ENCODE data around the gene CDK19.
A peak's percentile ranks its signal among the peaks of the same experiment; 100 is the strongest.

Gene CDK19

GRCh38 chr6:110813338-110814101 is 1.7 kb downstream of the CDK19 start:
- Histone ChIP-seq H3K9me3 (ENCODE audit: control insufficient read depth, low read length) (no peaks in the 10 kb centered on the region), H2BK15ac (ENCODE audit: low read depth, poor library complexity, severe bottlenecking) (no peak overlapping the region), H3K79me1 (replicated peaks; ENCODE audit: low read length, poor library complexity, severe bottlenecking) (peaks cover 7% of the 10 kb centered on the region), H3K4me2 (ENCODE audit: low read length, poor library complexity, severe bottlenecking) (peak overlapping the region; percentile 98), H3K4ac (ENCODE audit: low read depth in 1 of 2, low read length in 2 of 2) (no peak overlapping the region), H4K8ac (ENCODE audit: low read length) (no peak overlapping the region), H3K23ac (ENCODE audit: low read length in 2 of 2) (no peak overlapping the region), H3K27ac (ENCODE audit: low read length, poor library complexity, severe bottlenecking) (no peak overlapping the region), H2BK5ac (ENCODE audit: low read depth, low read length, poor library complexity, severe bottlenecking) (no peak overlapping the region), H3K18ac (ENCODE audit: low read depth in 1 of 2, low read length in 2 of 2) (no peak overlapping the region), H4K91ac (ENCODE audit: low read length) (no peak overlapping the region), H3K4me3 (ENCODE audit: insufficient read depth in 1 of 2, low read depth in 1 of 2, low read length in 2 of 2) (peak overlapping the region in 1 of 2 experiments; percentile 95), H2AK5ac (ENCODE audit: low read length, severe bottlenecking) (no peak overlapping the region), H2BK120ac (ENCODE audit: low read depth, low read length) (no peak overlapping the region), H3K36me3 (ENCODE audit: control insufficient read depth in 1 of 2, insufficient read depth in 2 of 2, low read depth in 1 of 2, low read length in 2 of 2) (no peaks in the 10 kb centered on the region), H3K4me1 (ENCODE audit: control insufficient read depth, insufficient read depth, low read depth, low read length) (peaks cover 7% of the 10 kb centered on the region), H2AFZ (ENCODE audit: low read depth, low read length) (no peak overlapping the region), H3K14ac (ENCODE audit: low read length in 2 of 2) (no peak overlapping the region), H3K9ac (ENCODE audit: low read length) (peak overlapping the region; percentile 97), H3K27me3 (ENCODE audit: control insufficient read depth in 1 of 2, insufficient read depth in 1 of 2, low read length in 2 of 2) (no peaks in the 10 kb centered on the region), H2BK12ac (ENCODE audit: low read length in 2 of 2) (no peak overlapping the region)
- WGBS = 81% methylated on average over 6 of the region's 8 CpGs
- peak; percentile 13 for DNase-seq

DNA sequence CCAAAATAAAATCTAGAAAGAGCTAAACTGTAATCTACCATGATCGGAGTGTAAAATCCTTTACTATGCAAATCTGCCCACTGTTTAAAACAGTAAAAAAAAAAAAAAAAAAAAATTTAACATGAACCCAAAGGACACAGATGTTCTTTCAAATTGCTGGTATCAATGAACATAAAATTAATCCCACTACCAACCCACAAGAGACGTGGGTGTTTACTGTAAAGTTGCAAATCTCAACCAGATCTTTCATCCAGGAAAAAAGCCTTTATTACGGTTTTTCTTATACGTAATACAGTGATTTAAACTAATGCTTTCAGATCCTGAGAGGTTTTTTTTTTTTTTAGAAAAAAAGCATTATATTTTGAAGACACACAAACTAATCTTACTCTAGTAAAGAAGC is 2.5 kb downstream of the CDK19 start:
- WGBS = 97% methylated on average over 2 of the region's 4 CpGs
- Histone ChIP-seq H2AK5ac (ENCODE audit: low read length, severe bottlenecking) (no peak overlapping the region), H3K23ac (ENCODE audit: low read length in 2 of 2) (no peak overlapping the region), H2BK12ac (ENCODE audit: low read length in 2 of 2) (no peak overlapping the region), H3K14ac (ENCODE audit: low read length in 2 of 2) (no peak overlapping the region), H3K36me3 (ENCODE audit: control insufficient read depth in 1 of 2, insufficient read depth in 2 of 2, low read depth in 1 of 2, low read length in 2 of 2) (no peaks in the 10 kb centered on the region), H3K4ac (ENCODE audit: low read depth in 1 of 2, low read length in 2 of 2) (no peak overlapping the region), H2BK15ac (ENCODE audit: low read depth, poor library complexity, severe bottlenecking) (no peak overlapping the region), H3K4me3 (ENCODE audit: insufficient read depth in 1 of 2, low read depth in 1 of 2, low read length in 2 of 2) (no peak overlapping the region), H2AFZ (ENCODE audit: low read depth, low read length) (no peak overlapping the region), H3K27ac (ENCODE audit: low read length, poor library complexity, severe bottlenecking) (no peak overlapping the region), H3K27me3 (ENCODE audit: control insufficient read depth in 1 of 2, insufficient read depth in 1 of 2, low read length in 2 of 2) (no peaks in the 10 kb centered on the region), H3K4me1 (ENCODE audit: control insufficient read depth, insufficient read depth, low read depth, low read length) (peaks cover 7% of the 10 kb centered on the region), H3K18ac (ENCODE audit: low read depth in 1 of 2, low read length in 2 of 2) (no peak overlapping the region), H3K9me3 (ENCODE audit: control insufficient read depth, low read length) (no peaks in the 10 kb centered on the region), H3K4me2 (ENCODE audit: low read length, poor library complexity, severe bottlenecking) (no peak overlapping the region), H2BK5ac (ENCODE audit: low read depth, low read length, poor library complexity, severe bottlenecking) (no peak overlapping the region), H3K79me1 (replicated peaks; ENCODE audit: low read length, poor library complexity, severe bottlenecking) (peaks cover 10% of the 10 kb centered on the region), H2BK120ac (ENCODE audit: low read depth, low read length) (no peak overlapping the region), H4K8ac (ENCODE audit: low read length) (no peak overlapping the region), H4K91ac (ENCODE audit: low read length) (no peak overlapping the region), H3K9ac (ENCODE audit: low read length) (no peak overlapping the region)
- DNase-seq = no peak

- Histone ChIP-seq H2BK12ac (ENCODE audit: low read length in 2 of 2) (no peak overlapping the region), H3K18ac (ENCODE audit: low read depth in 1 of 2, low read length in 2 of 2) (no peak overlapping the region), H3K4me3 (ENCODE audit: insufficient read depth in 1 of 2, low read depth in 1 of 2, low read length in 2 of 2) (no peak overlapping the region), H3K27ac (ENCODE audit: low read length, poor library complexity, severe bottlenecking) (no peak overlapping the region), H3K23ac (ENCODE audit: low read length in 2 of 2) (no peak overlapping the region), H2AFZ (ENCODE audit: low read depth, low read length) (no peak overlapping the region), H3K36me3 (ENCODE audit: control insufficient read depth in 1 of 2, insufficient read depth in 2 of 2, low read depth in 1 of 2, low read length in 2 of 2) (no peaks in the 10 kb centered on the region), H3K9ac (ENCODE audit: low read length) (no peak overlapping the region), H3K4me1 (ENCODE audit: control insufficient read depth, insufficient read depth, low read depth, low read length) (peaks cover 7% of the 10 kb centered on the region), H3K79me1 (replicated peaks; ENCODE audit: low read length, poor library complexity, severe bottlenecking) (peaks cover 9% of the 10 kb centered on the region), H2BK5ac (ENCODE audit: low read depth, low read length, poor library complexity, severe bottlenecking) (no peak overlapping the region), H2BK120ac (ENCODE audit: low read depth, low read length) (no peak overlapping the region), H4K8ac (ENCODE audit: low read length) (no peak overlapping the region), H3K4ac (ENCODE audit: low read depth in 1 of 2, low read length in 2 of 2) (no peak overlapping the region), H2AK5ac (ENCODE audit: low read length, severe bottlenecking) (no peak overlapping the region), H3K14ac (ENCODE audit: low read length in 2 of 2) (no peak overlapping the region), H4K91ac (ENCODE audit: low read length) (no peak overlapping the region), H3K27me3 (ENCODE audit: control insufficient read depth in 1 of 2, insufficient read depth in 1 of 2, low read length in 2 of 2) (no peaks in the 10 kb centered on the region), H2BK15ac (ENCODE audit: low read depth, poor library complexity, severe bottlenecking) (no peak overlapping the region), H3K9me3 (ENCODE audit: control insufficient read depth, low read length) (no peaks in the 10 kb centered on the region), H3K4me2 (ENCODE audit: low read length, poor library complexity, severe bottlenecking) (no peak overlapping the region)
- WGBS = 97% methylated on average over 8 of the region's 10 CpGs
- no peak for DNase-seq
Measured at GRCh38 chr6:110810896-110811586, 4.2 kb downstream of the CDK19 start.

- no peak for DNase-seq
- Histone ChIP-seq H3K27me3 (ENCODE audit: control insufficient read depth in 1 of 2, insufficient read depth in 1 of 2, low read length in 2 of 2) (no peaks in the 10 kb centered on the region), H3K23ac (ENCODE audit: low read length in 2 of 2) (no peak overlapping the region), H3K4me1 (ENCODE audit: control insufficient read depth, insufficient read depth, low read depth, low read length) (peaks cover 7% of the 10 kb centered on the region), H2AK5ac (ENCODE audit: low read length, severe bottlenecking) (no peak overlapping the region), H3K4me3 (ENCODE audit: insufficient read depth in 1 of 2, low read depth in 1 of 2, low read length in 2 of 2) (no peak overlapping the region), H3K18ac (ENCODE audit: low read depth in 1 of 2, low read length in 2 of 2) (no peak overlapping the region), H3K9ac (ENCODE audit: low read length) (no peak overlapping the region), H3K36me3 (ENCODE audit: control insufficient read depth in 1 of 2, insufficient read depth in 2 of 2, low read depth in 1 of 2, low read length in 2 of 2) (no peaks in the 10 kb centered on the region), H3K27ac (ENCODE audit: low read length, poor library complexity, severe bottlenecking) (no peak overlapping the region), H3K9me3 (ENCODE audit: control insufficient read depth, low read length) (no peaks in the 10 kb centered on the region), H2BK5ac (ENCODE audit: low read depth, low read length, poor library complexity, severe bottlenecking) (no peak overlapping the region), H3K79me1 (replicated peaks; ENCODE audit: low read length, poor library complexity, severe bottlenecking) (peaks cover 11% of the 10 kb centered on the region), H2BK12ac (ENCODE audit: low read length in 2 of 2) (no peak overlapping the region), H2BK15ac (ENCODE audit: low read depth, poor library complexity, severe bottlenecking) (no peak overlapping the region), H4K8ac (ENCODE audit: low read length) (no peak overlapping the region), H3K14ac (ENCODE audit: low read length in 2 of 2) (no peak overlapping the region), H2AFZ (ENCODE audit: low read depth, low read length) (no peak overlapping the region), H3K4me2 (ENCODE audit: low read length, poor library complexity, severe bottlenecking) (no peak overlapping the region), H3K4ac (ENCODE audit: low read depth in 1 of 2, low read length in 2 of 2) (no peak overlapping the region), H2BK120ac (ENCODE audit: low read depth, low read length) (no peak overlapping the region), H4K91ac (ENCODE audit: low read length) (no peak overlapping the region)
- WGBS = 94% methylated on average over 2 of the region's 2 CpGs
Measured at GRCh38 chr6:110809792-110810191, 5.5 kb downstream of the CDK19 start.
